ENCODE measurements around the gene SULT1B1.

The SULT1B1 gene

GRCh38 chr4:69735119-69735518, 25.3 kb downstream of the SULT1B1 start:
- Histone ChIP-seq H3F3A (ENCODE audit: insufficient read depth) (no peaks in the 10 kb centered on the region), H3K27me3 (ENCODE audit: low read length) (no peaks in the 10 kb centered on the region), H3K4me3 (ENCODE audit: insufficient read depth, low read length, poor library complexity, severe bottlenecking) (no peak overlapping the region), H4K20me1 (ENCODE audit: low read depth, low read length) (no peaks in the 10 kb centered on the region), H3K36me3 (ENCODE audit: low read length) (no peaks in the 10 kb centered on the region), H3K27ac (ENCODE audit: low read depth, low read length) (no peak overlapping the region), H3K9me2 (replicated peaks; ENCODE audit: insufficient read depth, low read length) (no peaks in the 10 kb centered on the region), H3K9ac (ENCODE audit: low read length) (no peak overlapping the region), H2AFZ (ENCODE audit: low read depth, low read length, severe bottlenecking) (no peak overlapping the region), H3K4me2 (ENCODE audit: low read depth, low read length, poor library complexity, severe bottlenecking) (no peak overlapping the region), H3K9me3 (ENCODE audit: insufficient read depth, low read length) (no peaks in the 10 kb centered on the region), H3K79me2 (ENCODE audit: insufficient read depth, low read length) (no peaks in the 10 kb centered on the region)
- TF ChIP-seq EZH2phosphoT487 (conservative IDR thresholded peaks at IDR 0.05; ENCODE audit: low read length): no peak
- TF ChIP-seq CTCF (IDR thresholded peaks at IDR 0.05; ENCODE audit: insufficient read depth, low read length, poor library complexity, severe bottlenecking): no peak

- no peak overlapping the region for H3K9ac ChIP-seq (ENCODE audit: low read length)
Measured at GRCh38 chr4:69731847-69732246, 28.6 kb downstream of the SULT1B1 start.

GRCh38 chr4:69731241-69731640, 29.2 kb downstream of the SULT1B1 start:
- Histone ChIP-seq H3K9me2 (replicated peaks; ENCODE audit: insufficient read depth, low read length) (no peaks in the 10 kb centered on the region), H2AFZ (ENCODE audit: low read depth, low read length, severe bottlenecking) (no peak overlapping the region), H3K4me3 (ENCODE audit: insufficient read depth, low read length, poor library complexity, severe bottlenecking) (no peak overlapping the region), H3K27ac (ENCODE audit: low read depth, low read length) (no peak overlapping the region), H3F3A (ENCODE audit: insufficient read depth) (no peaks in the 10 kb centered on the region), H3K4me2 (ENCODE audit: low read depth, low read length, poor library complexity, severe bottlenecking) (no peak overlapping the region), H3K9me3 (ENCODE audit: insufficient read depth, low read length) (no peaks in the 10 kb centered on the region), H3K27me3 (ENCODE audit: low read length) (no peaks in the 10 kb centered on the region), H3K9ac (ENCODE audit: low read length) (no peak overlapping the region), H3K79me2 (ENCODE audit: insufficient read depth, low read length) (no peaks in the 10 kb centered on the region), H4K20me1 (ENCODE audit: low read depth, low read length) (no peaks in the 10 kb centered on the region), H3K36me3 (ENCODE audit: low read length) (no peaks in the 10 kb centered on the region)
- TF ChIP-seq CTCF (IDR thresholded peaks at IDR 0.05; ENCODE audit: insufficient read depth, low read length, poor library complexity, severe bottlenecking): no peak

More at GRCh38 chr4:69731847-69732246, 28.6 kb downstream of the SULT1B1 start:
- Histone ChIP-seq H3K9me2 (replicated peaks; ENCODE audit: insufficient read depth, low read length) (no peaks in the 10 kb centered on the region), H3F3A (ENCODE audit: insufficient read depth) (no peaks in the 10 kb centered on the region), H3K9me3 (ENCODE audit: insufficient read depth, low read length) (no peaks in the 10 kb centered on the region), H3K4me3 (ENCODE audit: insufficient read depth, low read length, poor library complexity, severe bottlenecking) (no peak overlapping the region), H4K20me1 (ENCODE audit: low read depth, low read length) (no peaks in the 10 kb centered on the region), H3K27me3 (ENCODE audit: low read length) (no peaks in the 10 kb centered on the region), H3K4me2 (ENCODE audit: low read depth, low read length, poor library complexity, severe bottlenecking) (no peak overlapping the region), H3K79me2 (ENCODE audit: insufficient read depth, low read length) (no peaks in the 10 kb centered on the region), H3K36me3 (ENCODE audit: low read length) (no peaks in the 10 kb centered on the region), H3K27ac (ENCODE audit: low read depth, low read length) (no peak overlapping the region), H2AFZ (ENCODE audit: low read depth, low read length, severe bottlenecking) (no peak overlapping the region)
- no peak for TF ChIP-seq EZH2phosphoT487 (conservative IDR thresholded peaks at IDR 0.05; ENCODE audit: low read length)
- no peak for TF ChIP-seq CTCF (IDR thresholded peaks at IDR 0.05; ENCODE audit: insufficient read depth, low read length, poor library complexity, severe bottlenecking)

GRCh38 chr4:69730002-69730401, 30.4 kb downstream of the SULT1B1 start:
- TF ChIP-seq EZH2phosphoT487 (conservative IDR thresholded peaks at IDR 0.05; ENCODE audit: low read length): no peak
- no peak for TF ChIP-seq CTCF (IDR thresholded peaks at IDR 0.05; ENCODE audit: insufficient read depth, low read length, poor library complexity, severe bottlenecking)
- H3K79me2 ChIP-seq (ENCODE audit: insufficient read depth, low read length): no peaks in the 10 kb centered on the region
- no peak overlapping the region for H3K4me2 ChIP-seq (ENCODE audit: low read depth, low read length, poor library complexity, severe bottlenecking)

More at GRCh38 chr4:69730002-69730401, 30.4 kb downstream of the SULT1B1 start:
- H3K27ac ChIP-seq (ENCODE audit: low read depth, low read length): no peak overlapping the region
- no peaks in the 10 kb centered on the region for H3K9me2 ChIP-seq (replicated peaks; ENCODE audit: insufficient read depth, low read length)
- H3K27me3 ChIP-seq (ENCODE audit: low read length): no peaks in the 10 kb centered on the region
- H3F3A ChIP-seq (ENCODE audit: insufficient read depth): no peaks in the 10 kb centered on the region
- no peaks in the 10 kb centered on the region for H3K36me3 ChIP-seq (ENCODE audit: low read length)
- H2AFZ ChIP-seq (ENCODE audit: low read depth, low read length, severe bottlenecking): no peak overlapping the region
- H3K4me3 ChIP-seq (ENCODE audit: insufficient read depth, low read length, poor library complexity, severe bottlenecking): no peak overlapping the region
- H4K20me1 ChIP-seq (ENCODE audit: low read depth, low read length): no peaks in the 10 kb centered on the region
- H3K9ac ChIP-seq (ENCODE audit: low read length): no peak overlapping the region
- H3K9me3 ChIP-seq (ENCODE audit: insufficient read depth, low read length): no peaks in the 10 kb centered on the region

Measured in SU-DHL-6 (cell line).